ENCODE data around the gene LYPD4.

GRCh38 chr19:41849067-41849466 is 4.6 kb upstream of the LYPD4 start:
- TF ChIP-seq POLR2AphosphoS5 (IDR thresholded peaks at IDR 0.05) (no peak), EP300 (IDR thresholded peaks at IDR 0.05) (no peak), CTCF (IDR thresholded peaks at IDR 0.05) (no peak)
